Type B pancreatic cell (in vitro differentiated cells): Measurements from ENCODE around the gene FLRT2. TPM values are rescaled to one million over a fixed set of nuclear protein-coding genes. Genes with fewer than 3 reads are reported as not detected.

Experiments used
- DNase-seq: peaks from one replicate; pipeline ENCODE4 v3.0.0; 2021; ENCODE audit warnings: mixed read lengths; ENCODE audit not compliant: unreplicated experiment; ENCODE audit errors: extremely low spot score
- H3K27ac Mint-ChIP-seq: 2 replicates; pipeline ENCODE4 v1.8.0; 2021; ENCODE audit warnings: mild to moderate bottlenecking, mixed read lengths
- H3K27me3 Mint-ChIP-seq: 2 replicates; pipeline ENCODE4 v1.8.0; 2021; ENCODE audit warnings: mixed read lengths
- H3K36me3 Mint-ChIP-seq: 2 replicates; pipeline ENCODE4 v1.8.0; 2021; ENCODE audit warnings: mixed read lengths
- H3K4me1 Mint-ChIP-seq: one replicate; pipeline ENCODE4 v1.8.0; 2021; ENCODE audit warnings: mixed read lengths; ENCODE audit not compliant: unreplicated experiment
- H3K4me3 Mint-ChIP-seq: 2 replicates; pipeline ENCODE4 v1.8.0; 2021; ENCODE audit warnings: mild to moderate bottlenecking, mixed read lengths
- H3K9me3 Mint-ChIP-seq: 2 replicates; pipeline ENCODE4 v1.8.0; 2021; ENCODE audit warnings: mixed read lengths
- total RNA-seq: library from RNA; stranded (reverse); gene quantifications from 2 replicates; pipeline ENCODE4 v1.2.1, GENCODE V29; 2021; ENCODE audit warnings: low replicate concordance
- TF ChIP-seq, protein P1 (sequence below): fragments of 200-600 bp; sonication (generic); conservative IDR thresholded peaks from 2 replicates; pipeline ENCODE4 v1.5.0; 2021; ENCODE audit warnings: antibody characterized with exemption, mild to moderate bottlenecking

The FLRT2 gene
- total RNA-seq, 1 donor from 2014 or later = 127 TPM

DNA sequence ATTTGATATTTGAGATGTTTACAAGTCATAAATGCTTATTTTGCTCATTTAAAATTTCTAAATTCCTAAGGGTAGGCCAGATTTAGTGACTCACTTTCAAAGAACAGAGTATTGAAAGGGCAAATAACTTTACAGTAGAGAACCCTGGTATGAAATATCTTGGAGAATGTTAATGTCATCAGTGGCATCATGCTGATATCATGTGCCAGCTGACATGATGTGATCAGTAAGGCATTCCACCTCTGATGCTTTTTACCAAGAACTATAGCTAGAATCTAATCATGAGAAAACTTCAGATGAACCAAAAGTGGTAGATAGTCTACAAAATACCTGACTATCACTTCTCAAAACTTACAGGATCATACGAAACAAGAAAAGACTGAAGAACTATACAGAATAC lies 2.9 kb upstream of the FLRT2 start:
- TF ChIP-seq, protein P1, sequence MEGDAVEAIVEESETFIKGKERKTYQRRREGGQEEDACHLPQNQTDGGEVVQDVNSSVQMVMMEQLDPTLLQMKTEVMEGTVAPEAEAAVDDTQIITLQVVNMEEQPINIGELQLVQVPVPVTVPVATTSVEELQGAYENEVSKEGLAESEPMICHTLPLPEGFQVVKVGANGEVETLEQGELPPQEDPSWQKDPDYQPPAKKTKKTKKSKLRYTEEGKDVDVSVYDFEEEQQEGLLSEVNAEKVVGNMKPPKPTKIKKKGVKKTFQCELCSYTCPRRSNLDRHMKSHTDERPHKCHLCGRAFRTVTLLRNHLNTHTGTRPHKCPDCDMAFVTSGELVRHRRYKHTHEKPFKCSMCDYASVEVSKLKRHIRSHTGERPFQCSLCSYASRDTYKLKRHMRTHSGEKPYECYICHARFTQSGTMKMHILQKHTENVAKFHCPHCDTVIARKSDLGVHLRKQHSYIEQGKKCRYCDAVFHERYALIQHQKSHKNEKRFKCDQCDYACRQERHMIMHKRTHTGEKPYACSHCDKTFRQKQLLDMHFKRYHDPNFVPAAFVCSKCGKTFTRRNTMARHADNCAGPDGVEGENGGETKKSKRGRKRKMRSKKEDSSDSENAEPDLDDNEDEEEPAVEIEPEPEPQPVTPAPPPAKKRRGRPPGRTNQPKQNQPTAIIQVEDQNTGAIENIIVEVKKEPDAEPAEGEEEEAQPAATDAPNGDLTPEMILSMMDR = no peak
- H3K4me1 Mint-ChIP-seq = peaks cover 22% of the 10 kb centered on the region
- H3K4me3 Mint-ChIP-seq = peak overlapping the region; percentile 97
- peaks cover 72% of the 10 kb centered on the region for H3K27me3 Mint-ChIP-seq
- DNase-seq = no peak
- no peaks in the 10 kb centered on the region for H3K36me3 Mint-ChIP-seq
- no peak overlapping the region for H3K27ac Mint-ChIP-seq
- no peaks in the 10 kb centered on the region for H3K9me3 Mint-ChIP-seq

DNA sequence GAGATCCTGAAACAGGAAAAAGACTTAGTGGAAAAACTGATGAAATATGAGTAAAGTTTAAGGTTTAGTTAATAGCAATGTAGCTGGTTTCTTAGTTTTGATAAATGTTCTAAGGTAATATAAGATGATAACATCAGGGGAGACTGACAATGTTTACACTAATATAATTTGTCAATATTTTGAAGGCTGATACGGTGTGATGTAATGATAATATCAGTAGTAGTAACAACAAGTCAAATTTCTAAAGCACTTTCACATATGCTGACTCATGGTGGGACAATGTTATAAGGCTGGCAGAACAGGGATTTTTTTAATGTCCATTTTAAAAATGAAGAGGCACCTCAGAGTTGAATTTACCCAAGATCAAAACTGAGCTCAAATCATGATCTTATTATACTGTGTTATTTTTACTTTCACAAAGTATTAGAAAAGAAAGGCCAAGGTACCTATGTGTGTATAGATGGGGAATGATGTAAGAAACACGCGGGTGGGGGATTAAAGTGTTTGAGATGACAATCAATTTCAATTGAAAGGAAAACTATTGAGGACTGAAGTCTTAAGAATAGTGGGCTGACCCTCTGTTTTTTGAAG lies 2.4 kb upstream of the FLRT2 start:
- TF ChIP-seq, protein P1 = no peak

DNA sequence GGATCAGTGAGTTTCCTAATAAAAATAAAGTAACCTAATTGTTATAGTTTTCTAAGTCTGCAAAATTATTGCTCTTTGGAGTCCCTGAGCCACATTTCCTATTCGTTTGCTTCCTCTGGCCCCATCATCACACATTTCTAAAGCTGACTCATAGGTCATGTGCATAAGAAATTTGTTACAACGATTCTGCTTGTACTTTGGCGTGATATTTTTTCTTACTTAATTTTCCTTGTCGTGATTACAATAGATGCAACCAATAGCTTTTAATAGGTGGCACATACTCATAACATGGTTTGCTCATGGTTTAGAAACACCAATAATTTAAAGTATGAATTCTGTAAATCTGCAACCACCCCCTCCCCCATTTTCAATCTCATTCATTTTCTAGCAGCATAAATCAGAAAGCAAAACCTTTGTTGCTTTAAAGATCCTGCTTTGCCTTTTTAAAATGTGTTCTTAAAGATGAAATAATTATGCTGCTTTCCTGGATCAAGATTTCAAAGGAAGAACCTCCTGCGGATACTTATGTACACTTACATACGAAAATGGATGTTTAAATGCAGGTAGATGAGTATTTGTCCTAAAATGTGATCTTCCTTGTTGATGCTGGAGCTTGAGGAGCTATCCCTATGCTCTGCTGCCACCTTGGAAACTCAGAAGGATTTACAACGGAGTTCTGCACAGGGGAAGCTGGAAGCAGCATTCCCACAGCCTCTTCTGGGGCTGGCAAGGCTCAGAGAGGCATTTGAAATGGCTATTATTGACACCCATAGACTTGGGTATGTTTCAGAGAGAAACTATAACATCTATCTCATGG lies 1.7 kb upstream of the FLRT2 start:
- no peaks in the 10 kb centered on the region for H3K36me3 Mint-ChIP-seq
- H3K27ac Mint-ChIP-seq = peak overlapping the region; percentile 76
- peak overlapping the region; percentile 97 for H3K4me3 Mint-ChIP-seq
- TF ChIP-seq, protein P1 = peak; percentile 71
- H3K27me3 Mint-ChIP-seq = peaks cover 74% of the 10 kb centered on the region
- H3K9me3 Mint-ChIP-seq = no peaks in the 10 kb centered on the region
- peaks cover 28% of the 10 kb centered on the region for H3K4me1 Mint-ChIP-seq
- no peak for DNase-seq

More for the DNA sequence above, 2.4 kb upstream of the FLRT2 start:
- H3K27me3 Mint-ChIP-seq = peaks cover 75% of the 10 kb centered on the region
- no peaks in the 10 kb centered on the region for H3K36me3 Mint-ChIP-seq
- no peak for DNase-seq
- H3K4me1 Mint-ChIP-seq = peaks cover 24% of the 10 kb centered on the region
- H3K27ac Mint-ChIP-seq = no peak overlapping the region
- peak overlapping the region; percentile 97 for H3K4me3 Mint-ChIP-seq
- H3K9me3 Mint-ChIP-seq = no peaks in the 10 kb centered on the region

DNA sequence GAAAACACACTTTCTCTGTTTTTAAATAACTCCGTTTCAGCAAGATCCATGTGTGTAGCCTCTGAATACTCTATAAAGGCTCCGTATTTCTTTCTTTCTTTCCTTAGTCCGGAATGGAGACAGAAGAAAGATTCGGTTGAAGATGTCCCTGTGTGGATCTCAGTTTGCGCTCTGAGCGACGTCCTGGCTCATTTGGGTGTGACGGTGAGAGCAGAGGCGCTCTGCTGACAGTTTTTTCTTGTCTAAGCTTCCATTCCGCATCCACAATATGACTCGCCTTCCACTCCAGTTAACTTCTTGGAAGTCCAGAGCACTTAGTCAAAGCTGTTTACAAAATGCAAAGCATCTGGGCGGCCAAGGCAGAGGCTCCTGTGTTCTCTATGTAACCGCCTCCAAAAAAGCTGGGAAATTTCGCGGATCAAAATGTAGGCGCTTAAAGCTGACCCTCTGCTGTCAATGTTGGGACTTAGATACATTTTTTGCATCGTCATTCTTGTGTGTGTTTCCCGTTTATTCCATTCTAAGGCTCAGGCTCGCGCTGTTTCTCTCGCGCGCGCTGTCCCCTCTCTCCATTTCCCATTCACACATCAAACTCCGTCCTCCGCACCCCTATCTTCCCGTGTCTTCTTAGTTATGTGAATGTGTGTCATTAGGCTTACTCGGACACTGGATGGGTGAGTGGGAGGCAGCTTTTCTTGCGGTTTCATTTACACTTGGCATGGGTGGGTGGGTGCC lies 880 bp upstream of the FLRT2 start:
- DNase-seq = no peak
- H3K36me3 Mint-ChIP-seq = no peaks in the 10 kb centered on the region
- H3K4me3 Mint-ChIP-seq = peak overlapping the region; percentile 97
- TF ChIP-seq, protein P1 = no peak
- H3K27ac Mint-ChIP-seq = peak overlapping the region; percentile 76
- peaks cover 76% of the 10 kb centered on the region for H3K27me3 Mint-ChIP-seq
- H3K4me1 Mint-ChIP-seq = peaks cover 28% of the 10 kb centered on the region
- H3K9me3 Mint-ChIP-seq = no peaks in the 10 kb centered on the region

DNA sequence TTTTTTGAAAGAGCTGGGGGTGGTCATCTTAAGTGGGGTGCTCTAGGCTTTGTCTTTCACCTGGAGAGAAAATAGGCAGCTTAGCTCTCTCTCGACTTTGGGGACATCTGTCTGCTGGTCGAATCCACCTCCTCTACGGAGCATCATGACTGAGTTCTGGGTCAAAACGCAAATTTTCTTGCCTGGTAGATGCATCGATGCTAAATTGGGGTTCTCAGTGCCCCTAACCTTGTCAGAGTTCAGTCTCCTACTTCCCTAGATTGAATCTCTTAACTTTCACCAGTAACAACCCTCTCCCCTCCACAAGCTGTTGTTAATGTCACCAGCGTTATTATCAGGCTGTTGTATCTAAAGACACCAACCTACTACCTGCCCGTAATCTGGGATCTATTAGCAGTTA lies 682 bp downstream of the FLRT2 start:
- H3K4me1 Mint-ChIP-seq = peaks cover 28% of the 10 kb centered on the region
- no peak for DNase-seq
- peaks cover 81% of the 10 kb centered on the region for H3K27me3 Mint-ChIP-seq
- no peaks in the 10 kb centered on the region for H3K36me3 Mint-ChIP-seq
- no peaks in the 10 kb centered on the region for H3K9me3 Mint-ChIP-seq
- peak overlapping the region; percentile 97 for H3K4me3 Mint-ChIP-seq
- peak overlapping the region; percentile 50 for H3K27ac Mint-ChIP-seq
- TF ChIP-seq, protein P1 = no peak
